Measurements from ENCODE around the gene RTF1. TPM values are rescaled to one million over a fixed set of nuclear protein-coding genes. Genes with fewer than 3 reads are reported as not detected.

The RTF1 gene
- total RNA-seq, 4 donors from 2014 or later: 22.7 to 46.8 (median 24.3) TPM

- intact Hi-C loops (cut with DNase I; ENCODE audit: low total_unique reads) (no loop called here), in situ Hi-C loops (cut with MboI; ENCODE audit: low sequenced_read_pairs in 4 of 4) (no loop called here)
- ATAC-seq (no peak), DNase-seq (no peak)
- TF ChIP-seq CTCF (IDR thresholded peaks at IDR 0.05 in 4 of 5, conservative IDR thresholded peaks at IDR 0.05 in 1 of 5): no peak
- no peak for TF ChIP-seq POLR2A (IDR thresholded peaks at IDR 0.05)
- Histone ChIP-seq H3K4me3 (peak overlapping the region in 3 of 4 donors; percentile 28 to 47 (median 34)), H3K27me3 (peaks cover 46 to 49% (median 47%) of the 10 kb centered on the region in 3 donors), H3K9me3 (no peaks in the 10 kb centered on the region), H3K4me1 (peaks cover 0 to 10% of the 10 kb centered on the region in 2 donors), H3K27ac (no peak overlapping the region), H3K36me3 (no peaks in the 10 kb centered on the region)
Observed at GRCh38 chr15:41501191-41501917, 84.5 kb downstream of the RTF1 start.

GRCh38 chr15:41501931-41502794 lies 85.3 kb downstream of the RTF1 start:
- ATAC-seq (no peak), DNase-seq (no peak)
- Histone ChIP-seq H3K27ac (no peak overlapping the region), H3K4me3 (peak overlapping the region in 3 of 4 donors; percentile 28 to 47 (median 34)), H3K9me3 (no peaks in the 10 kb centered on the region), H3K36me3 (no peaks in the 10 kb centered on the region), H3K27me3 (peaks cover 43 to 49% (median 47%) of the 10 kb centered on the region in 3 donors), H3K4me1 (peaks cover 0 to 10% of the 10 kb centered on the region in 2 donors)
- in situ Hi-C loops (cut with MboI; ENCODE audit: low sequenced_read_pairs in 4 of 4) (no loop called here), intact Hi-C loops (cut with DNase I; ENCODE audit: low total_unique reads) (no loop called here)
- TF ChIP-seq CTCF (IDR thresholded peaks at IDR 0.05 in 4 of 5, conservative IDR thresholded peaks at IDR 0.05 in 1 of 5) (no peak), POLR2A (IDR thresholded peaks at IDR 0.05) (no peak)

GRCh38 chr15:41502795-41503668 lies 86.1 kb downstream of the RTF1 start:
- H3K27me3 ChIP-seq: peaks cover 43 to 47% (median 45%) of the 10 kb centered on the region in 3 donors
- DNase-seq: no peak

More at GRCh38 chr15:41502795-41503668, 86.1 kb downstream of the RTF1 start:
- Histone ChIP-seq H3K27ac (no peak overlapping the region), H3K4me3 (peak overlapping the region in 3 of 4 donors; percentile 28 to 47 (median 34)), H3K4me1 (peaks cover 0 to 10% of the 10 kb centered on the region in 2 donors), H3K9me3 (no peaks in the 10 kb centered on the region), H3K36me3 (no peaks in the 10 kb centered on the region)
- no peak for TF ChIP-seq POLR2A (IDR thresholded peaks at IDR 0.05)
- no peak for TF ChIP-seq CTCF (IDR thresholded peaks at IDR 0.05 in 4 of 5, conservative IDR thresholded peaks at IDR 0.05 in 1 of 5)
- in situ Hi-C loops (cut with MboI; ENCODE audit: low sequenced_read_pairs in 4 of 4) (no loop called here), intact Hi-C loops (cut with DNase I; ENCODE audit: low total_unique reads) (no loop called here)
- ATAC-seq: no peak
